GM12872 (cell line): ENCODE results near the gene WTIP.

Experiments
- CTCF ChIP-seq: IDR thresholded peaks from 3 replicates; pipeline ENCODE4 v1.5.1; 2011; ENCODE audit warnings: low read depth, mild to moderate bottlenecking, low read length, moderate library complexity; ENCODE audit not compliant: insufficient read depth

The WTIP gene

GRCh38 chr19:34540811-34541557 lies 59.4 kb downstream of the WTIP start:
- no peak for TF ChIP-seq CTCF

- TF ChIP-seq CTCF: no peak
These were observed 68.3 kb downstream of the WTIP start for GRCh38 chr19:34549833-34550232.

- peak; percentile 28; the same call in 2 of the 3 replicates for TF ChIP-seq CTCF
These were observed 73.9 kb downstream of the WTIP start for GRCh38 chr19:34555447-34555846.

DNA sequence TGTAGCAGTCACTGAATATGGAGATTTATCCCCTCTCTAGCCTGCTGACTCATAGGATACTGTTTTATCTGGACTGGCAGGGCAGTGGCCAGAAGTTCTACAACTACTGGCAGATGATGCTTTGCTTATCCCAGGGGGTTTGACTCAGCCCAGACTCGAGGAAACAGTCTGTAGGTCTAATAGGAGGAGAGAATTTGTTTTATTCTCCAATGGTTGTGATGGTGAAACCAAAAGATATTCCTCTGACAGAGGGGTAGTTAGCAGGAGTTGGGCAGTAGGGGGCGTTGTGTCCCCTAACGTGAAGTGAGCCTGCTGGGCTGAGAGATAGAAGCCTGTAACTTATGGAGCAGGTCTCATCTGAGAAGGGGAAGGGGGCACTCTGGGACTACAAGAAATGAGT lies 74.9 kb downstream of the WTIP start:
- TF ChIP-seq CTCF: peak; percentile 23; the same call in 2 of the 3 replicates

GRCh38 chr19:34559045-34559444 lies 77.5 kb downstream of the WTIP start:
- TF ChIP-seq CTCF: no peak

DNA sequence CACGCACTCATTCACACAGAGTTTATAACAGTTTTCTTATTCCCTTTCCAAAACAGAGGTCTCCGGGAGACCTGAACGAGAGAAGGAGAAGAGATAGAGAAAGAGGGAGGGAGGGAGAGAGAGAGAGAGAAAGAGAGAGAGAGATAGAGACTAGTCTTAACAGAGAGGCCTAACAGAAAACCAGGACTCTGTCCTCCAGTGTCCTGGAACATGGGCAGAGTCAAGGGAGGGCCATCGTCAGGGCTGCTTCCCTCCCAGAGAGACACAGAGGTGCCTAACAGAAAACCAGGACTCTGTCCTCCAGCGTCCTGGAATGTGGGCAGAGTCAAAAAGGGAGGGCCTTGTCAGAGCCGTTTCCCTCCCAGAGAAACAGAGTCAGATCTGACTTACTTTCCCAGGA lies 78.7 kb downstream of the WTIP start:
- no peak for TF ChIP-seq CTCF
